HEK293 (cell line): ENCODE results near the gene TMC6.

Experiments
- CTCF ChIA-PET: fragments of 350-600 bp; formaldehyde crosslinking; extraction: SDS; loops from one replicate; lab custom pipeline; 2021; ENCODE audit warnings: antibody characterized with exemption; lab: Yijun Ruan, JAX
- POLR2A ChIA-PET: fragments of 300-600 bp; formaldehyde crosslinking; extraction: SDS; loops from one replicate; lab custom pipeline; 2020; ENCODE audit warnings: antibody characterized with exemption, inconsistent platforms; lab: Yijun Ruan, JAX
- H3K27ac ChIP-seq: fragments of 200-500 bp; sonication (Bioruptor generic); 2 replicates; pipeline ENCODE4 v1.5.1; 2014; ENCODE audit warnings: low read depth, low read length, control low read depth, inconsistent platforms; ENCODE audit errors: extremely low read depth
- H3K36me3 ChIP-seq, 2 experiments: fragments of 200-500 bp in 1 of 2; sonication (Bioruptor generic) in 1 of 2; 1 replicate in 1 of 2; 2 replicates in 1 of 2; pipeline ENCODE4 v1.5.1; 2014 to 2017; ENCODE audit warnings: inconsistent platforms in 2 of 2, low read length in 2 of 2; ENCODE audit not compliant: control insufficient read depth in 2 of 2, insufficient read depth in 1 of 2
- H3K4me1 ChIP-seq: fragments of 200-500 bp; sonication (Bioruptor generic); 2 replicates; pipeline ENCODE4 v1.5.1; 2014; ENCODE audit warnings: mild to moderate bottlenecking, low read length, inconsistent platforms; ENCODE audit not compliant: control insufficient read depth, insufficient read depth
- H3K4me3 ChIP-seq: 2 replicates; pipeline ENCODE4 v1.5.1; 2011; ENCODE audit warnings: low read depth, mild to moderate bottlenecking, control low read depth, low read length, moderate library complexity
- H3K9me3 ChIP-seq: fragments of 200-500 bp; sonication (Bioruptor generic); 2 replicates; pipeline ENCODE4 v1.5.1; 2014; ENCODE audit warnings: low read depth, low read length, inconsistent platforms; ENCODE audit not compliant: control insufficient read depth, insufficient read depth
- HOXD13 ChIP-seq: sonication (generic); formaldehyde crosslinking; IDR thresholded peaks from 2 replicates; pipeline ENCODE4 v1.8.0; 2022; ENCODE audit warnings: missing genetic modification reagents, borderline replicate concordance
- KLF16 ChIP-seq: fragments of 450-650 bp; formaldehyde crosslinking; IDR thresholded peaks from 2 replicates; pipeline ENCODE4 v1.5.1; 2017; ENCODE audit warnings: missing biosample characterization, missing genetic modification characterization
- KLF17 ChIP-seq: fragments of 450-650 bp; formaldehyde crosslinking; IDR thresholded peaks from 2 replicates; pipeline ENCODE4 v1.5.1; 2016; ENCODE audit warnings: missing biosample characterization, missing genetic modification characterization
- RBAK ChIP-seq: fragments of 450-650 bp; formaldehyde crosslinking; IDR thresholded peaks from 2 replicates; pipeline ENCODE4 v1.5.1; 2016; ENCODE audit warnings: missing biosample characterization, missing genetic modification characterization
- SETDB1 ChIP-seq: IDR thresholded peaks from one replicate; pipeline ENCODE4 v1.6.1; 2017; ENCODE audit warnings: mild to moderate bottlenecking, low read length, moderate library complexity, mixed read lengths; ENCODE audit not compliant: insufficient read length
- SP7 ChIP-seq: fragments of 450-650 bp; formaldehyde crosslinking; IDR thresholded peaks from 2 replicates; pipeline ENCODE4 v1.5.1; 2016; ENCODE audit warnings: missing biosample characterization, missing genetic modification characterization
- TRIM28 ChIP-seq: IDR thresholded peaks from 2 replicates; pipeline ENCODE4 v1.6.1; 2011; ENCODE audit warnings: low read length, control low read depth, borderline replicate concordance
- ZBTB20 ChIP-seq: fragments of 450-650 bp; formaldehyde crosslinking; IDR thresholded peaks from 2 replicates; pipeline ENCODE4 v1.5.1; 2016; ENCODE audit warnings: missing biosample characterization, missing genetic modification characterization
- ZBTB21 ChIP-seq: fragments of 450-650 bp; formaldehyde crosslinking; IDR thresholded peaks from 2 replicates; pipeline ENCODE4 v1.5.1; 2017; ENCODE audit warnings: missing biosample characterization, missing genetic modification characterization
- ZBTB7A ChIP-seq: fragments of 450-650 bp; formaldehyde crosslinking; IDR thresholded peaks from 2 replicates; pipeline ENCODE4 v1.5.1; 2016; ENCODE audit warnings: low read depth, missing biosample characterization, missing genetic modification characterization
- ZIC2 ChIP-seq: fragments of 450-650 bp; formaldehyde crosslinking; IDR thresholded peaks from 2 replicates; pipeline ENCODE4 v1.5.1; 2016; ENCODE audit warnings: missing biosample characterization, missing genetic modification characterization
- ZNF10 ChIP-seq: fragments of 450-650 bp; formaldehyde crosslinking; IDR thresholded peaks from 2 replicates; pipeline ENCODE4 v1.5.1; 2017; ENCODE audit warnings: missing biosample characterization, missing genetic modification characterization
- ZNF174 ChIP-seq: fragments of 450-650 bp; formaldehyde crosslinking; IDR thresholded peaks from 2 replicates; pipeline ENCODE4 v1.5.0; 2017; ENCODE audit warnings: missing biosample characterization, mild to moderate bottlenecking, missing genetic modification characterization
- ZNF175 ChIP-seq: fragments of 450-650 bp; formaldehyde crosslinking; IDR thresholded peaks from 2 replicates; pipeline ENCODE4 v1.5.1; 2016; ENCODE audit warnings: missing biosample characterization, missing genetic modification characterization
- ZNF184 ChIP-seq: fragments of 450-650 bp; IDR thresholded peaks from 2 replicates; pipeline ENCODE4 v1.5.1; 2018; ENCODE audit warnings: missing biosample characterization, mild to moderate bottlenecking, missing genetic modification characterization
- ZNF335 ChIP-seq: fragments of 450-650 bp; formaldehyde crosslinking; conservative IDR thresholded peaks from 2 replicates; pipeline ENCODE4 v1.5.1; 2016; ENCODE audit warnings: missing biosample characterization, missing genetic modification characterization
- ZNF350 ChIP-seq: fragments of 450-650 bp; formaldehyde crosslinking; IDR thresholded peaks from 2 replicates; pipeline ENCODE4 v1.5.0; 2017; ENCODE audit warnings: missing biosample characterization, mild to moderate bottlenecking, missing genetic modification characterization
- ZNF362 ChIP-seq: fragments of 450-650 bp; formaldehyde crosslinking; IDR thresholded peaks from 2 replicates; pipeline ENCODE4 v1.5.1; 2016; ENCODE audit warnings: missing biosample characterization, missing genetic modification characterization
- ZNF513 ChIP-seq: fragments of 450-650 bp; IDR thresholded peaks from 2 replicates; pipeline ENCODE4 v1.5.1; 2018; ENCODE audit warnings: missing biosample characterization, missing genetic modification characterization
- ZNF529 ChIP-seq: fragments of 450-650 bp; formaldehyde crosslinking; IDR thresholded peaks from 2 replicates; pipeline ENCODE4 v1.5.1; 2017; ENCODE audit warnings: missing genetic modification characterization, missing biosample characterization; ENCODE audit not compliant: insufficient replicate concordance
- ZNF555 ChIP-seq: fragments of 450-650 bp; formaldehyde crosslinking; conservative IDR thresholded peaks from 2 replicates; pipeline ENCODE4 v1.5.1; 2017; ENCODE audit warnings: missing biosample characterization, mild to moderate bottlenecking, missing genetic modification characterization, inconsistent platforms
- ZNF571 ChIP-seq: fragments of 450-650 bp; formaldehyde crosslinking; IDR thresholded peaks from 2 replicates; pipeline ENCODE4 v1.5.0; 2017; ENCODE audit warnings: missing biosample characterization, missing genetic modification characterization
- ZNF664 ChIP-seq: fragments of 450-650 bp; formaldehyde crosslinking; IDR thresholded peaks from 2 replicates; pipeline ENCODE4 v1.5.1; 2016; ENCODE audit warnings: missing biosample characterization, missing genetic modification characterization
- ZNF76 ChIP-seq: fragments of 450-650 bp; formaldehyde crosslinking; IDR thresholded peaks from 2 replicates; pipeline ENCODE4; 2016; ENCODE audit warnings: low read depth, missing biosample characterization, missing genetic modification characterization, borderline replicate concordance
- TF ChIP-seq, protein P1 (sequence below): fragments of 450-650 bp; formaldehyde crosslinking; IDR thresholded peaks from 2 replicates; pipeline ENCODE4 v1.5.1; 2016; ENCODE audit warnings: missing biosample characterization, missing genetic modification characterization

The TMC6 gene

GRCh38 chr17:78101542-78101941, 27.0 kb downstream of the TMC6 start:
- CTCF ChIA-PET = interaction anchor here (1.0 kb wide), 1 partner anchor 209 kb away, joined by 6 read pairs; no protein-coding TSS in a partner anchor
- Histone ChIP-seq H3K4me1 (no peaks in the 10 kb centered on the region; the same call in 1 of the 2 replicates), H3K27ac (no peak overlapping the region), H3K9me3 (no peaks in the 10 kb centered on the region), H3K36me3 (peaks cover 18 to 78% of the 10 kb centered on the region in 2 experiments), H3K4me3 (no peak overlapping the region)
- POLR2A ChIA-PET = no interaction called here
- TF ChIP-seq ZNF335 (tag by site-specific recombination) = no peak
- TF ChIP-seq SETDB1 = peak; percentile 27

DNA sequence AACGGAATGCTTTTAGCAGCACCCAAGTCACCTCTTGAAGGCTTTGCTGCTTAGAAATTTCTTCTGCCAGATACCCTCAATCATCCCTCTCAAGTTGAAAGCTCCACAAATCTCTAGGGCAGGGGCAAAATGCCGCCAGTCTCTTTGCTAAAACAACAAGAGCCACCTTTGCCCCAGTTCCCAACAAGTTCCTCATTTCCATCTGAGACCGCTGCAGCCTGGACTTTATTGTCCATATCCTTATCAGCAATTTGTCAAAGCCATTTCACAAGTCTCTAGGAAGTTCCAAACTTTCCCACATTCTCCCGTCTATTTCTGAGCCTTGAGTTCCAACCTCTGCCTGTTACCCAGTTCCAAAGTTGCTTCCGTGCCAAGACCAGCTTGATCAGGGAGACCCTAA, 27.4 kb downstream of the TMC6 start:
- POLR2A ChIA-PET = no interaction called here
- TF ChIP-seq ZNF555 (no peak), ZBTB20 (no peak), ZNF174 (tag by site-specific recombination) (no peak), SETDB1 (no peak), ZBTB21 (tag by site-specific recombination) (no peak), ZNF529 (tag by site-specific recombination) (no peak), ZNF350 (tag by site-specific recombination) (no peak), TRIM28 (no peak), ZNF76 (tag by site-specific recombination) (no peak), HOXD13 (no peak), KLF16 (tag by site-specific recombination) (no peak), ZNF513 (tag by site-specific recombination) (no peak), SP7 (tag by site-specific recombination) (no peak), ZNF664 (tag by site-specific recombination) (no peak), ZIC2 (tag by site-specific recombination) (no peak), ZNF571 (tag by site-specific recombination) (no peak)
- H3K27ac ChIP-seq = no peak overlapping the region
- CTCF ChIA-PET = interaction anchor here (0.6 to 1.0 kb wide), 2 partner anchors 15 to 209 kb away, joined by 3 to 6 read pairs; no protein-coding TSS in a partner anchor
- no peaks in the 10 kb centered on the region for H3K9me3 ChIP-seq
- no peaks in the 10 kb centered on the region; the same call in 1 of the 2 replicates for H3K4me1 ChIP-seq
- no peak overlapping the region for H3K4me3 ChIP-seq
- peaks cover 15 to 83% of the 10 kb centered on the region in 2 experiments for H3K36me3 ChIP-seq

- no peaks in the 10 kb centered on the region for H3K9me3 ChIP-seq
- H3K4me1 ChIP-seq = no peaks in the 10 kb centered on the region
- CTCF ChIA-PET = interaction anchor here (1.9 to 3.3 kb wide), 2 partner anchors 11 to 82 kb away, joined by 6 to 27 read pairs; no protein-coding TSS in a partner anchor
- peaks cover 49 to 96% of the 10 kb centered on the region in 2 experiments for H3K36me3 ChIP-seq
- no peak overlapping the region for H3K27ac ChIP-seq
- H3K4me3 ChIP-seq = no peak overlapping the region
- POLR2A ChIA-PET = no interaction called here
- TF ChIP-seq ZNF10 (tag by site-specific recombination) = no peak
- TF ChIP-seq ZNF513 (tag by site-specific recombination) = no peak
- no peak for TF ChIP-seq ZNF184 (tag by site-specific recombination)
- TF ChIP-seq, protein P1, sequence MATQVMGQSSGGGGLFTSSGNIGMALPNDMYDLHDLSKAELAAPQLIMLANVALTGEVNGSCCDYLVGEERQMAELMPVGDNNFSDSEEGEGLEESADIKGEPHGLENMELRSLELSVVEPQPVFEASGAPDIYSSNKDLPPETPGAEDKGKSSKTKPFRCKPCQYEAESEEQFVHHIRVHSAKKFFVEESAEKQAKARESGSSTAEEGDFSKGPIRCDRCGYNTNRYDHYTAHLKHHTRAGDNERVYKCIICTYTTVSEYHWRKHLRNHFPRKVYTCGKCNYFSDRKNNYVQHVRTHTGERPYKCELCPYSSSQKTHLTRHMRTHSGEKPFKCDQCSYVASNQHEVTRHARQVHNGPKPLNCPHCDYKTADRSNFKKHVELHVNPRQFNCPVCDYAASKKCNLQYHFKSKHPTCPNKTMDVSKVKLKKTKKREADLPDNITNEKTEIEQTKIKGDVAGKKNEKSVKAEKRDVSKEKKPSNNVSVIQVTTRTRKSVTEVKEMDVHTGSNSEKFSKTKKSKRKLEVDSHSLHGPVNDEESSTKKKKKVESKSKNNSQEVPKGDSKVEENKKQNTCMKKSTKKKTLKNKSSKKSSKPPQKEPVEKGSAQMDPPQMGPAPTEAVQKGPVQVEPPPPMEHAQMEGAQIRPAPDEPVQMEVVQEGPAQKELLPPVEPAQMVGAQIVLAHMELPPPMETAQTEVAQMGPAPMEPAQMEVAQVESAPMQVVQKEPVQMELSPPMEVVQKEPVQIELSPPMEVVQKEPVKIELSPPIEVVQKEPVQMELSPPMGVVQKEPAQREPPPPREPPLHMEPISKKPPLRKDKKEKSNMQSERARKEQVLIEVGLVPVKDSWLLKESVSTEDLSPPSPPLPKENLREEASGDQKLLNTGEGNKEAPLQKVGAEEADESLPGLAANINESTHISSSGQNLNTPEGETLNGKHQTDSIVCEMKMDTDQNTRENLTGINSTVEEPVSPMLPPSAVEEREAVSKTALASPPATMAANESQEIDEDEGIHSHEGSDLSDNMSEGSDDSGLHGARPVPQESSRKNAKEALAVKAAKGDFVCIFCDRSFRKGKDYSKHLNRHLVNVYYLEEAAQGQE = no peak
- TF ChIP-seq ZNF175 (tag by site-specific recombination) = no peak
- TF ChIP-seq ZNF362 = no peak
- TF ChIP-seq ZBTB7A (tag by site-specific recombination) = no peak
- no peak for TF ChIP-seq RBAK
- no peak for TF ChIP-seq KLF17
These were observed 32.5 kb downstream of the TMC6 start for GRCh38 chr17:78096093-78096492.
